LNCAP (cell line): ENCODE data around the gene NKX6-2.

Source experiments
- CTCF ChIP-seq: fragments of 450-650 bp; IDR thresholded peaks from 2 replicates; pipeline ENCODE4 v1.5.1; 2017; ENCODE audit warnings: mild to moderate bottlenecking

Gene NKX6-2

GRCh38 chr10:132789659-132790148, 3.8 kb upstream of the NKX6-2 start:
- no peak for TF ChIP-seq CTCF

- TF ChIP-seq CTCF, result no peak
Measured at GRCh38 chr10:132788831-132789219, 2.9 kb upstream of the NKX6-2 start.

- TF ChIP-seq CTCF, result peak; percentile 42; the same call in 1 of the 2 replicates
Measured at GRCh38 chr10:132788180-132788830, 2.4 kb upstream of the NKX6-2 start.

GRCh38 chr10:132787495-132788179, 1.7 kb upstream of the NKX6-2 start:
- TF ChIP-seq CTCF, result no peak

- no peak for TF ChIP-seq CTCF
Measured at GRCh38 chr10:132786884-132787494, 1.0 kb upstream of the NKX6-2 start.

- TF ChIP-seq CTCF, result no peak
Measured at GRCh38 chr10:132786476-132786883, 533 bp upstream of the NKX6-2 start.

GRCh38 chr10:132784866-132785722, 853 bp downstream of the NKX6-2 start:
- TF ChIP-seq CTCF, result no peak
